ENCODE results near the gene FAM151A.

Gene FAM151A
- 0 reads per million in 2 donors for total RNA-seq

- no peak for DNase-seq
Measured at GRCh38 chr1:54623216-54624007, at the start of gene FAM151A. TSS of gene FAM151A (minus strand) at chr1:54623525. CDS start at chr1:54623395, 130 bp downstream.

DNA sequence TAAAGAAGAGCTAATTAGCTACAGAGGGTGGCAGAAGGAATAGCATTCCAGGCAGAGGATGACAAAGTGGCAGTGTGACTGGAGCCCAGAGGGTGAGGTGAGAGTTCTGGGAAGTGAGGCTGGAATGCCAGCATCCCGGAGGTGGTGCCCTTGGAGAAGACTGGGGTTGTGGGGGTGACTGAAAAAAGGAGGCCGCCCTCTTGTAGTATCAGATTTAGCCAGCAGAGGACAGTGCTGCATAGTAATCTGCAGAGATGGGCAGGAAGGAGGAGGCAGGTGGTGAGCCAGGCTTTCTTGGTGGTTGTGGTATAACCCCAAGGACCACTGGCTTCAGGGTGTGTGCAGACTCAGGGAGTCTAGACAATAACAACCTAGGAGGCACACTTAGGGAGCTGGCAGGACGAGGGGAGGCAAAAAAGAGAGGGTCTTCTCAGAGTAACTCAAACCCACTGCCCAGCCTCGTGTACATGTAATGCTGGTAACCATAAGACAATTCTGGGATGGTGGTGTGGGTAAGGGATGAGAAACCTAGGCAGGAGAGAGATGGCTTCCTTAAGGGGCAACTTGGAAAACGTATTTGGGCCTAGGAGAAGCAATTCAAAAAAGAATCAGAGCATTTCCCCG lies 48.8 kb upstream of the FAM151A start:
- DNase-seq, result peak; percentile 36

- DNase-seq, result no peak
Measured at GRCh38 chr1:54668567-54668966, 45.2 kb upstream of the FAM151A start.

DNA sequence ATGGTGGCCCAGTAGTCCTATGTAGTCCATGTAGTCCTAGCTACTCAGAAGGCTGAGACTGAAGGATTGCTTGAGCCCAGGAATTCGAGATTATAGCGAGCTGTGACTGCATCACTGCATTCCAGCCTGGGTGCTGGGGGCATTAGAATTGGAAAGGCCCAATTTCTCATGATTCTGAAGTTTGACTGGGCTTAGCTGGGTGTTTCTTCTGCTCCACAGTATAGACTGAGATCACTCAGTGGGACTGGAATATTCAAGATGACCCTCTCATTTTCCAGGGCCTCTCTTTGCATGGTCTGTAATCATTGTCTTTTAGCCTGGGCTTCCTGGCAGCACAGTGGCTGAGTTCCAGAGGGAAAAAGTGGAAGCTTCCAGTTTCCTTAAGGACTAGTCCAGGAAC lies 44.5 kb upstream of the FAM151A start:
- DNase-seq, result no peak

GRCh38 chr1:54666333-54666732 lies 43.0 kb upstream of the FAM151A start:
- no peak for DNase-seq

- no peak for DNase-seq
Measured at GRCh38 chr1:54665852-54666251, 42.5 kb upstream of the FAM151A start.

- no peak for DNase-seq
Measured at GRCh38 chr1:54664364-54664763, 41.0 kb upstream of the FAM151A start.

DNA sequence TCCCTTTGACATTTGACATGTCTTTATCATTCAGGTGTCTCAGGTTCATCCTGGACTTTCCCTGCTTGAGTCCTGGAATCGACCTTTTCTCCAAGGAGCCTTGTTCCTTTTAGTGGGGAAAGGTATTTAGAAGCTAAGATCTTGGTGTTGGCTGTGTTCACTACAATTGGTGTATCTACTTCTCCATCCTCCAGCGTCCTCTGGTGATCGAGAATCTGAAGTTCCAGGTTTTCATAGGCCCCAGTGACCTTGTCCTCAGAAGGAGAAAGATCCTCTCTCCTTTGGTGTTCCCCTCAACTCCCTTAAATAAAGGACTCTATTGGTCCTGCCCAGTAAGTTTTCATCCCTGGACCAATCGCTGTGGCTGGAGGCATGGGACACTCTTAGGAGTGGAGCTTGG lies 40.4 kb upstream of the FAM151A start:
- DNase-seq, result no peak

DNA sequence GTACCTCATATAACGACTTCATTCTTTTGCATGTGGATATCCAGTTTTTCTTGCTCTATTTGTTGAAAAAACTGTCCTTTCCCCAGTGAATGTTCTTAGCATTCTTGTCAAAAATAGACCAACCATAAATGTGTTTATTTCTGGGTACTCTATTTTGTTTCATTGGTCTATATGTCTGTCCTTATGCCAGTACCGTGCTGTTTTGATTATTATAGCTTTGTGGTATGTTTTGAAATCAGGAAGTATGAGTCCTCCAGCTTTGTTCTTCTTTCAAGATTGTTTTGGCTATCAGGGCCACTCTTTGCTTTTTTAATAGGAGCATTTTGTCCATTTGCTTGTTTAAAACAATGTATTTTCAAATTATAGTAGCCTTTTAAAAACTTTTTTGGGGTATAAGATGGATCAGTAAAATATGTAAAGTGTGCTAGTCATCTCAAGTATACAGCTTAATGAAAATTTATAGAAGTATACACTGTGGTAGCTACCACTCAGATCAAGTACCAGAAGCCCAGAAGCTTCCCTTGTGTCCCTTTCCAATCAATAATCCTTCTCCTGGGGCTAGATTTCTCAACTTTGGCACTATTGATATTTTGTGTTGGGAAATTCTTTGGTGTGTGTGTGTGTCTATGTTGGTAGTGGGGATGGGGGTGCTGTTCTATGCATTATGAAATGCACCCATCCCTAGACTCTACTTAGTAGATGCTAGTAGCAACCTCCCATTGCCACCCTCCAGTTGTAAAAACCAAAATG lies 35.0 kb upstream of the FAM151A start:
- DNase-seq, result no peak

- no peak for DNase-seq
Measured at GRCh38 chr1:54653036-54653435, 29.7 kb upstream of the FAM151A start.

DNA sequence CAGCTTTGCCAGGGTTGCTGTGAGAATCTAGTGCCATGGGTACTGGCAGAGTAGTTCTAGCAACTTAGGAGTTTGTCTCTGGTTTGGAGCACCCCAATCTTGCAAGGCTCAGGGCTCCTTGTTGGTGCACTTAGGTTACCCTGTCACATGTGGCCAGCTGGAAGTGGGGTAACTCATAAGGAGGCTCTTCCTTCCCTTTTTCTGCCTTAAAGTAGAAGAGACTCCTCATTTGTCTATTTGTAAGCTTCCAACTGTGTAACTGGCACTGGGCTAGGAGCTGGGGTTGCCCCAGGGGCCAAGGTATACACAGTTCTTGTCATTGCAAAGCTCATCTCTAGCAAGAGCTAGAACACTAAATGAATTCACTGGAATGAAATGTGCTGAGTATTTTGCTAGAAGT lies 28.8 kb upstream of the FAM151A start:
- no peak for DNase-seq

DNA sequence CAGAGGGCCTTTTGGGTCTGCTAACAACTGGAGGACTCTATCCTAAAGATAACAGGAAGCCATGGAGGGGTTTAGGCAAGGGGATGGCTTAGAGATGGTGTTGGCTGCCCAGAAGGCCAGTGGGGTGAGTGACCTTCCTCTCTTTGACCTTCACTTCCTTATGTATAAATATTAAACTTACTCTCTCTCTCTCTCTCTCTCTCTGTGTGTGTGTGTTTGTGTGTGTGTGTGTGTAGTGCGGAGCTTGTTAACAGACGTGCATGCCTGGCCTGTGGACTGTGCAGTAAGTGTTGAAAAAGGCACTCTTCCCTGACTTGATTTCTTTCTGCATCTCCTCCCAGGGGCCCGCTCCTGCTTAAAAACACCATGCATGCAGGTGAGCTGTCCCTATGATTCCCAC lies 28.3 kb upstream of the FAM151A start:
- no peak for DNase-seq

DNA sequence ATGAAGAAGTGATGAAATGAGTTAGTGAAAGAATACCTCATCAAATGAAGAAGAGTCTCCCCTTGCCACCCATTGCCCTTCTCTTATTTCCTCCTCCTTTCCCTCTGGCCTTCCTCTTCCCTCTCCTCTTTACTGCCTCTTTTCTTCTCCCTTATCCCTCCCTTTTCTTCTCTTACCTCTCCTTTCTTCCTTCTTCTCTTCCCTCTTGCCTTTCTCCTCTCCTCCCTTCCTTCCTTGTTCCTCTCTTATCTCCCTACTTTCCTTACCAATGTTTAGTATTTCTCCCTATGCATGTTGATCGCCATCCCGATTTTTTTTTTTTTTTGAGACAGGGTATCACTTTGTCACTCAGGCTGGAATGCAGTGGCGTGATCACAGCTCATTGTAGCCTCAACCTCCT lies 27.1 kb upstream of the FAM151A start:
- DNase-seq, result no peak

- DNase-seq, result no peak
Measured at GRCh38 chr1:54649921-54650320, 26.6 kb upstream of the FAM151A start.

DNA sequence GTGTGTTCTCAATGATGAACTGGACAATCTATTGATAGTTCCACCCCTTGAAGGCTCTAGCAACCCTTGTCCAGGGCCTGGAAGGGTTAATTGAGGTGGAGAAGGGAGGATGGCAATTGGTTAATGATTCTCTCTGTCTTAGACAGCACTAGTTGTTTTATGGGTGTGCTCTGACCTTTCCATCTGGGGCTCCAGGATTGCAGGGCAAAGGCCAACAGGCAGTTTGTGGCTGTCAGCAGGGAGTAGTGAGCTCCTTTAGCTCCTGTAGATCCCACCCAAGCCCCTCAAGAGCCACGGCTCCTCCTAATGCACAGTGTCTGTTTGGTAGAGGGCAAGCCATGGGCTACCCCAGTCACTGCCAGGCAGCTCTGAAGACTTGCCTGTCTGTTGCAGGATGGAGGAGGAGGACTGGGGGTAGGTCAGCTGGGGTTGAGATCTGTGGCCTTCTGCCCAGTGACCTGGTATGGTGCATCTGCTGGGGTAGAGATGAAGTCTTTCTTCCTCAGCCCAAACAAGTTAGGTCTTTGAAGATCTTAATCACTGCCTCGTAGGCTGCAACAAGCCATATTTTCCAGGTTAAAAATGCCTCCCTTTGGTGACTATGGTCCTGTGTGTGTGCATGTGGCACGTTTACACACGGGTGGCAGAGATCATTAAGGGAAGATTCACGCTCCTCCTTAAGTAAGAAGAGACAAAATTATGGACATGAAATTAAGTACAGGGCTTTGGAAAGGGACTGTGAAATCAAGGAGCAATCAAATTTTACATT lies 26.0 kb upstream of the FAM151A start:
- DNase-seq, result no peak

- DNase-seq, result no peak
Measured at GRCh38 chr1:54645806-54646676, 22.7 kb upstream of the FAM151A start.

DNA sequence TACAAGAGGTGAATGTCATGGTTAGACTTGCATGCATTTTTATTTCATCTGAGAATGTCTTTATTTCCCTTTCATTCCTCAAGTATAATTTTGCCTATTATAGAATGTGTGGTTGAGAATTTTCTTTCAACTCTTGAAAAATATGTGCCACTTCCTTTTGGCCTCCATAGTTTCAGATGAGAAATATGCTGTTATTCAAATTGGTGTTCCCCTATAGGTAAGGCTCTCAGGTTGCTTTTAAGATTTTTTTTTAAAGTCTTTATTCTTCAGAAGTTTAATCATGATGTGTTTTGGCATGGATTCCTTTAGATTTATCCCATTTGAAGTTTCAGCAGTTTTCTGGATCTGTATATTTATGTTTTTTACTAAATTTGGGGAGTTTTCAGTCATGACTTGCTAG lies 20.4 kb upstream of the FAM151A start:
- DNase-seq, result no peak

- DNase-seq, result no peak
Measured at GRCh38 chr1:54640863-54641836, 17.8 kb upstream of the FAM151A start, which contains the start of gene MROH7. TSS of gene MROH7 (plus strand) at chr1:54641786. CDS start at chr1:54652927, 11,141 bp downstream.

- DNase-seq, result no peak
Measured at GRCh38 chr1:54640361-54640760, 17.0 kb upstream of the FAM151A start.
